ENCODE measurements around the gene SRD5A2.

The SRD5A2 gene

GRCh38 chr2:31580321-31581117 lies at the start of gene SRD5A2:
Gene SRD5A2, minus strand, starts transcription at chr2:31580938. Its CDS starts 38 bp downstream, at chr2:31580900.
- no peak for DNase-seq

- no peak for DNase-seq
These were observed 25.8 kb upstream of the SRD5A2 start for GRCh38 chr2:31606509-31606908.

DNA sequence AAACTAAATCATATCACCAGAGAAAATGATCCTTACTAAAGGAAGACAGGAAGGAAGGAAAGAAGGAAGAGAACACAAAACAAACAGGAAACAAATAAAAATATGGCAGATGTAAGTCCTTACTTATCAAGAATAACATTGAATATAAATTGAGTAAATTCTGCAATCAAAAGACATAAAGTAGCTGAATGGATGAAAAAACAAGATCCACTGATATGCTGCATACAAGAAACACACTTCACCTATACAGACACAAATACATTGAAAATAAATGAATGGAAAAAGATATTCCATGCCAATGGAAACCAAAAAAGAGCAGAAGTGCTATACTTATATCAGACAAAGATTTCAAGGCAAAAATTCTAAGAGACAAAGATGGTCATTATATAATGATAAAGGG lies 18.0 kb upstream of the SRD5A2 start:
- no peak for DNase-seq

DNA sequence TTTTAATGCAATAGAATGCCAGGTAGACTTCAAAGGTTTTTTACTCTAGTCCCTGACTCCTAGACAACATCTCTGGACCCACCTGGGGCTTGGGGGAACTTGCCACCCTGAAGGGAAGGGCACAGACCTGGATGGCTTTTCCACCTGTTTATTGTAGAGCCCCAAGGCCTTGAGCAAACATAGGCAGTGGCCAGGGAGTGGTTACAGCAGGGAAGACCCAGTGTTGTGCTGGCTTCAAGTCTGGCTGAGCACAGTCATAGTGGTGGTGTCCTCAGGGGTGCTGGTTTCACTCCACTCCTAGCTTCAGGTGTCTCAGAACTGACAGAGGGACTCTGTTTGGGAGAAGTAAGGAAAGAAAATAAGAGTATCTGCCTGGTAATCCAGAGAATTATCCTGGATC lies 5.5 kb upstream of the SRD5A2 start:
- no peak for DNase-seq

DNA sequence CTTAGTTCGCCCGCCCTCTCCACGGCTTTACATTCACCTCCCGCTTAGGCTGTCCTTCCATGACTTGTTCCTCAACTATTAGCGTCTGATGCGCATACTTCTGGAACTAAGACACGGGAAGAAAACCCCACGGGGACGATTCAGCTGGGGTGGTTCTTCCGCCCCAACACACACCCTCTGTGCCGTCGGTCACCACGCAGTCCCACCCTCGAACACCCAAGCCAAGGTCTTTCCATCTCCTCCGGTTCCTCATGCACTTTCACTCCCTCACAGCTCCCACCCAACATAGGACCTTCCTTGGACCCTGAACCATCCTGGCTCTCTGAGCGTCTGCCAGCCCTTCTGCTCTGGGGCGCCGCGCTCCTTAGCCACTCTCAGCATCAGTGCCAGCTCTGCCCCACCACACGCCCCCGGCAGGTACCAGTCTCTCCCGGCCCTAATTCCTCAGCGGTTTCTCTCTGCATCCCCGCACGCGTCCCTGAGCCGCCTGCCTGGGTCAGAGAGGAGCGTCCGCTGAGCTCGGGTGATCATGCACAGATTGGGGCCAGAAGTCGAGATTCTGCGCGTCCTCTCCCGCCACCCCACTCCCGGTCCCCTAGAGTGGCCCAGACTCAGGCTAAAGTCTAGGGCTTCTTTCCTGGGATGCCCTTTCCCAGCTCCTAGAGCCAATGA lies 522 bp upstream of the SRD5A2 start:
- DNase-seq, result no peak

- no peak for DNase-seq
These were observed 780 bp downstream of the SRD5A2 start for GRCh38 chr2:31579996-31580320.

DNA sequence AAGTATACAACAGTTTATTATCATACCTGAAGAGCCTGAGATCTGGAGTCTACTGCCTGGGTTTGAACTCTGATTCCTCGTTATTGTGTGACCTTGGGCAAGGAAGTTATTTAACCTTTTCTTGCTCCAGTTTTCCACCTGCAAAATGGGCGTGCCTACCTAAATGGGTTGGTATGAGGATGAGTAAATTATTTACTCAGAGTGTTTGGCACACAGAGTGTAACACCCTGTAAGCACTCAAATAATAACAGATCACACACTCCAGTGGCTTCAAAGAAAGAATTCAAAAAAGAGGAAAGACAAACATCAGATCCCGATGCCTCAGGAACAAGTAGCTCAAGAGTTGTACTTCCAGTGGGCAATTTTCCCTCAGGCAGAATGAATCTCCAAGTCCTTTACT lies 2.4 kb downstream of the SRD5A2 start:
- DNase-seq, result no peak

DNA sequence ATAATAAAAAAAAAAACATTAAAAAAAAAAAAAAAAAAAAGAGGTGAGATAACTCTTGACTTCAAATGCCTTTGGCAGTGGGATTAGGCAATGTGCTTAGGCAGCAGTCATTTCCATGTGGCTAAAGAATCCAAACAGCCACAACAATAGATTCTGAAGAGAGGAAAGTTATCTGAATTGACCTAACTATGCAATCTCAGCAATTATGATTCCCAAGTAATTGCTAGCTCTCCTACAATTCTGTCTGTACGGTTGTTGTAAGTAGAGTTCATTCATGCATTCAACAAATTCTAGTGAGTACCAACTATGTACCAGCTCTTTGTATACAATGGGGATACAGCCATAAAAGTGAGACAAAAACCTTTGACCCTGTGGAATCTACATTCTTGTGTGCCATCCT lies 3.6 kb downstream of the SRD5A2 start:
- DNase-seq, result no peak

GRCh38 chr2:31568585-31569201 lies 12.0 kb downstream of the SRD5A2 start:
- no peak for DNase-seq

GRCh38 chr2:31567679-31568078 lies 13.1 kb downstream of the SRD5A2 start:
- no peak for DNase-seq

GRCh38 chr2:31563273-31563839 lies 17.4 kb downstream of the SRD5A2 start:
- DNase-seq, result no peak

- no peak for DNase-seq
These were observed 18.9 kb downstream of the SRD5A2 start for GRCh38 chr2:31561823-31562222.

GRCh38 chr2:31558401-31559295 lies 22.1 kb downstream of the SRD5A2 start:
- DNase-seq, result no peak

GRCh38 chr2:31556940-31557339 lies 23.8 kb downstream of the SRD5A2 start:
- no peak for DNase-seq

DNA sequence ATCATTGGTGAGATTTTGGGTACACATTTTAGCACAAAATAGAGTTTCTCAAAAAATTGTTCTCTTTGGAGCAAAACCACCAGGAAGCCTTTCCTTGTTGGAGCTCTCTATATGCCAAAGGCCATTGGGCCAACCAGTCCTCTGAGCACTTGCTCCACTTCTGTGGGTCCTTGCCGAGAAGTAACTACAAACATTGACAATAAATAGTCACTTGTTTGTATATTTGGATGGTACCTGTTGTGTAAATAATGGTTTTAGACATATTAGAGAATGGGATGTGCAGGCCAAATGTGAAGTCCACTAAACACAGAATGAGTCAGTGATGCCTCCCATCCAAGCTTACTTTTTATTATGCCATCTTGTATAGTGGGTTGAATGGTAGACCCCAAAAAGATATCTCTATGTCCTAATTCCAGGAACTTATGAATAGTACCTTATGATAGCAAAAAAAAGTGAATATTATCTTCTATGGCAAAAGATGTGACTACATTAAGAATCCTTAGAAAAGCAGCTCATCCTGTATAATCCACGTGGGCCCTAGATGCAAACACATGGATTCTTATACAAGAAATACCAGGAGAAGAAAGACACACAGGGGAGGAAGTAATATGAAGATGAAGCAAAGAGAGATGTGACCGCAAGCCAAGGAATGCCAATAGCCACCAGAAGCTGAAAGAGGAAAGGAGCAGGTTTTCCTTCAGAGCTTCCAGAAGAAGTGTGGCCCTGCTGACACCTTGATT lies 24.6 kb downstream of the SRD5A2 start:
- DNase-seq, result no peak

- DNase-seq, result no peak
These were observed 27.4 kb downstream of the SRD5A2 start for GRCh38 chr2:31553362-31553761.

DNA sequence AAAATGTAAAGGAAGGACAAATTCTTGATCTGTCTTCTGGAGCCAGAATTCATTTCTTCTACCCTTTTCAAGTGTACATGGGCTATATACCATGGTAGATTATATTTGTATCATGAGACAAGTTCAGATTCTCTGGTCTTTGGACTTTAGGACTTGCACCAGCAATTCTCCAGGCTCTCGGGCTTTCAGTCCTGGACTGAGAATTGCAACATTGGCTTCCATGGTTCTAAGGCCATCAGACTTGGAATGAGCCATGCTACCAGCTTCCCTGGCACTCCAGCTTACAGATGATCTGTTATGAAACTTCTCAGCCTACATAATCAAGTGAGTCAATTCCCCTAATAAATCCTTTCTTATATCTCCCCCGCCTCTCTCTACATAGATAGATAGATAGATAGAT lies 33.3 kb downstream of the SRD5A2 start:
- no peak for DNase-seq

- no peak for DNase-seq
These were observed 38.9 kb downstream of the SRD5A2 start for GRCh38 chr2:31541853-31542252.

DNA sequence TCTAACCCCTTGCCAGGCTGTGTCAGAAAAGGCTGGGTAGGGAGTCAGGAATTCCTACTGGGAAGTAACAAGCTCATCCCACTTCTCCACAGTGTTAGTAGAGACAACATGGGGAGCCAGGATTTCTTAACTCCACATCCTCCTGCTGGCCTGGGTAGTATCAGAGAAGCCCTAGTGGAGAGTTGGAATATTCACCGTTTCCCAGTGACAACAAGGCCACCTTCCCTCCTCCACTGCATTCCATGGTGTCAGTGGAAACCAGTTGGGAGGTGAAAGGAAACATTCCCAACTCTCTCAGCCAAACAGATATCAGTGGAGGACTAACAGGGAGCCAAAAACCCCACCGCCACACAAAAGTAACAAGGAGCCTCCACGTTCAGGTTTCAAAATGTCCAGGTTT lies 41.2 kb downstream of the SRD5A2 start:
- DNase-seq, result no peak

DNA sequence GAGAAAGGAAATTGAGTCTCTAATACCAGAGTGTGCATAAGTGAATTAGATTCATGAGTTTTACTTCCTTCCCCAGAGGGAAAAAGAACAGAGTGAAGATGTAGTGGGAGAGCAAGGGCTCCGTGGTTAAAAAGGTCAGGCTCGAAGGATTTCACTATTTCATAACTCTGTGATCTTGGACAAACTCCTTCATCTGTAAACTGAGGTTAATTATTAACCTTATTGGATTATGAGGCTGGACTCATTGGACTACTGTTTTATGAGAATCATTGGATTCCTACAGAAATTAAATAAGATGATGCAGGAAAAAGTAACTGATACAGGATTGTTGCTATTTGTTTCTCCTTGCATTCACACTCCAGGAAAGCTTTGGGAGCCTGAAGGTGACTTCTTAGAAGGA lies 45.0 kb downstream of the SRD5A2 start:
- DNase-seq, result no peak

DNA sequence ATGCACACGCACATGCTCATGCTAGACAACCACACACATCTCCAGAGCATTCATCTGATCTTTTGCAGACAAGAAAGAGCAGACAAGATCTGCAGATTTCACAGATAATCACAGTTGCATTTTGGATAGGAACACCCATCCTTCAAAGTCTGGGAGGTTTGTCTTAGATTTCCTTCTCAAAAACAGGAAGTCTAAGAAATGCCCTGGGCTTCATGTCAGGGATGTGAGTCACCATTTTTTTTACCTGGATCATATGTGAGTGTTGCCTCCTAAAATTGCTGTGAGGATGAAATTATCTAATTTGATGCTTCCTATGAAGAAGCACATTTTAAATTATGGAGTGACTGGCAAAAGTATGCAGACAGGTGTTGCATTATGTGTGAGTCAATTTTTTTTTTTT lies 46.1 kb downstream of the SRD5A2 start:
- no peak for DNase-seq

GRCh38 chr2:31533036-31533435 lies 47.7 kb downstream of the SRD5A2 start:
- no peak for DNase-seq

All from stimulated activated CD4-positive, alpha-beta T cell treated with anti-CD3 and anti-CD28 coated beads, Interleukin-4, amount 100 ng/mL, for 24 hours (primary cell).